GM13977 (cell line): ENCODE data around the gene TGM2.

Source experiments
- DNase-seq: peaks from one replicate; pipeline ENCODE4 v3.0.0; 2012; ENCODE audit warnings: low spot score
- in situ Hi-C: fragments of 300-500 bp; cut with MboI; formaldehyde crosslinking; loops from one replicate; pipeline ENCODE4 v1.12.0; 2022; ENCODE audit warnings: low sequenced_read_pairs, low pct_unique_long_range_greater_than_20kb, mixed read lengths, inconsistent platforms; ENCODE audit not compliant: unreplicated experiment
- TF ChIP-seq, protein P1 (sequence below): IDR thresholded peaks from 2 replicates; pipeline ENCODE4 v1.5.1; 2012; ENCODE audit warnings: mild to moderate bottlenecking, control low read depth; ENCODE audit not compliant: insufficient read depth; ENCODE audit errors: extremely low read depth, missing control alignments

The TGM2 gene

GRCh38 chr20:38190166-38190565 lies 25.1 kb upstream of the TGM2 start:
- in situ Hi-C loops, result no loop called here
- TF ChIP-seq, protein P1, sequence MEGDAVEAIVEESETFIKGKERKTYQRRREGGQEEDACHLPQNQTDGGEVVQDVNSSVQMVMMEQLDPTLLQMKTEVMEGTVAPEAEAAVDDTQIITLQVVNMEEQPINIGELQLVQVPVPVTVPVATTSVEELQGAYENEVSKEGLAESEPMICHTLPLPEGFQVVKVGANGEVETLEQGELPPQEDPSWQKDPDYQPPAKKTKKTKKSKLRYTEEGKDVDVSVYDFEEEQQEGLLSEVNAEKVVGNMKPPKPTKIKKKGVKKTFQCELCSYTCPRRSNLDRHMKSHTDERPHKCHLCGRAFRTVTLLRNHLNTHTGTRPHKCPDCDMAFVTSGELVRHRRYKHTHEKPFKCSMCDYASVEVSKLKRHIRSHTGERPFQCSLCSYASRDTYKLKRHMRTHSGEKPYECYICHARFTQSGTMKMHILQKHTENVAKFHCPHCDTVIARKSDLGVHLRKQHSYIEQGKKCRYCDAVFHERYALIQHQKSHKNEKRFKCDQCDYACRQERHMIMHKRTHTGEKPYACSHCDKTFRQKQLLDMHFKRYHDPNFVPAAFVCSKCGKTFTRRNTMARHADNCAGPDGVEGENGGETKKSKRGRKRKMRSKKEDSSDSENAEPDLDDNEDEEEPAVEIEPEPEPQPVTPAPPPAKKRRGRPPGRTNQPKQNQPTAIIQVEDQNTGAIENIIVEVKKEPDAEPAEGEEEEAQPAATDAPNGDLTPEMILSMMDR, result no peak

DNA sequence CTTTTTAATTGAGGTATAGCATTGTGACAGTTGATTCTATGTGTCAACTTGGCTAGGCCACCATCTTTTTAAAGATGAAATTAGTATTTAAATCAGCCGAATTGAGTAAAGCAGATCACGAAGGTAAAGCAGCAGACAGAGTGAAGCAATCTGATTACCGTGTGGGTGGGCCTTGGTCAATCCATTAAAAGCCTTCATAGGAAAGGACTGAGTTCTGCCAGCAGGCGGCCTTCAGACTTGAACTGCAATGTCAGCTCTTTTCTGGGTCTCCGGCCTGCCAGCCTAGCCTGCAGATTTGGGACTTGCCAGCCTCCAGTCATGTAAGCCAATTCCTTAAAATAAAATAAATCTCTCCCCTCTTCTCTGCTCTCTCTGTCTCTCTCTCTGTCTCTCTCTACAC lies 22.4 kb upstream of the TGM2 start:
- DNase-seq, result no peak
- in situ Hi-C loops, result no loop called here
- TF ChIP-seq, protein P1, result no peak

More at GRCh38 chr20:38190166-38190565, 25.1 kb upstream of the TGM2 start:
- no peak for DNase-seq

DNA sequence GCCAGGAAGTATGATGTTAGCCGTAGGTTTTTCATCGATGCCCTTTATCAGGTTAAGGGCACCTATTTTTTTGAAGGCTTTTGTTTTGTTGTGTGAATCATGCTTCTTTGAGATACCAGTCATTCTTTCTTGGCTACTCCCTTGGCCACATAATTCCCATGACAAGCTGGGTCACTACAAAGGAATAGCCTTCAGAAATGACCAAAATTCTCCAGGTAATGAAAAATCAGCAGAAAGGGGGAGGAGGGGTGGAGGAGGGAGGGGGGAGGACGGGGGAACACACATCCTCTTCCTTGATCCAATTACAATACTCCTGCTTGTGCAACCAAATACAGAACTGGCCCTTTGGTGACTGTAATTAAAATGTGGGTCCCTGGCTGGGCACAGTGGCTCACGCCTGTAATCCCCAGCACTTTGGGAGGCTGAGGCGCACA lies 21.7 kb upstream of the TGM2 start:
- in situ Hi-C loops, result no loop called here
- no peak for DNase-seq
- TF ChIP-seq, protein P1, result no peak

- TF ChIP-seq, protein P1, result no peak
- no peak for DNase-seq
- in situ Hi-C loops, result no loop called here
Measured at GRCh38 chr20:38184101-38184500, 19.0 kb upstream of the TGM2 start.

DNA sequence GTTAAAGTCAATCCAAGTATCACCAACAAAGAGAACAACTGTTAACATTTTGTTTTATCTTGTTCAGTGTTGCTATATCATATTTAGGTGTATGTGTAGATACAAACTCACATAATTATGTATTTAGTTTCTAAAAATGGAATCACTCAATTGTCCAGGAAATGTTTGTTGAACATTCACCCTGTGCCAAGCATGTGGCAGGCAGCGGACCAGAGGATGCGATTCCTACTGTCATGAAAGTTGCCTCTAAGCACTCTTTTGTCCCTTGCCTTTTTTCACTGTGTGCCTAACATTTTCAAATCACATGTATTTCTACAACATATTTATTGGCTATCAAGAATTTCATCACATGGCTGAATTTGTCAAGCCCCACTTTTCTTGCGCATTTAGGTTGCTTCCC lies 16.9 kb upstream of the TGM2 start:
- TF ChIP-seq, protein P1, result no peak
- DNase-seq, result no peak
- in situ Hi-C loops, result no loop called here

DNA sequence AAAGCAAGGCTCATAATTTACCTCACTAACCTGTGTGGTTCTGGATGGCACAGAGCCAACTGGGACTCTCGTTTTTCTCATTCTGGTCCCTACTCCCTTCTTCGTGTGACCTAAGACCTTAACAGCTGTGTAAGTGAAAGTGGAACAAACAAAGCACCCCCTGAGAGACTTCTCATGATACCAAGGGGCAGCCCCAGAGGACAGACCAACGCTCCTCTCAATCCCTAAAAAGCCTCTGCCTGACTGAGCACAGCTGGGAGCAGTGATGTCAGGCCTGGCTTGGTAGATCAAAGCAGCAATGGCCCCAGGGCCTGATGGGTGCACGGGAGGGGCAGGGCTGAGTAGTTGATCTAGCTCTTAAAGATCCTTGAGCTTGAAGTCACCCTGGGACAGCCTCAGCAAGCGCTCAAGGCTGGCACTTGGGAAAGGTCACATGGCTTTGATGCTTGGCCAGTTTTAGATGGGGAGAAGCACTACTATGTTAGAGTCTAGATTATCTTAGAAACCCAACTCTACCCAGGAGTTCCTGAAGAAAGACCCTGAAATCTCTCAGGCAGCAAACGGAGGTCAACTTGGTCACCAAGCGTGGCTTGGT lies 16.2 kb upstream of the TGM2 start:
- in situ Hi-C loops, result no loop called here
- peak; percentile 55 for DNase-seq
- TF ChIP-seq, protein P1, result no peak
